Tibial nerve (tissue), 4 donors: ENCODE measurements around the gene ALDH1A3. TPM values are rescaled to one million over a fixed set of nuclear protein-coding genes. Genes with fewer than 3 reads are reported as not detected.

Experiments used
- DNase-seq, 2 donors: peaks; one replicate each; pipeline ENCODE4 v3.0.0-alpha.2; 2019; ENCODE audit warnings: low spot score in 2 of 2
- H3K27ac ChIP-seq, 4 donors: fragments of 200-600 bp; sonication (generic) in 3 of 4; one replicate each; pipeline ENCODE4 v1.5.1; 2017 to 2019; ENCODE audit warnings: mild to moderate bottlenecking in 1 of 4
- H3K27me3 ChIP-seq, 2 donors: fragments of 200-600 bp; sonication (generic) in 1 of 2; one replicate each; pipeline versions ENCODE4 v1.5.1 to v1.6.0; 2017 to 2019
- H3K36me3 ChIP-seq, 3 donors: fragments of 200-600 bp; sonication (generic); one replicate each; pipeline ENCODE4 v1.5.1; 2018 to 2019
- H3K4me1 ChIP-seq, 4 donors: fragments of 200-600 bp; sonication (generic) in 3 of 4; one replicate each; pipeline ENCODE4 v1.5.1; 2017 to 2019
- H3K4me3 ChIP-seq, 4 donors: fragments of 200-600 bp; sonication (generic) in 3 of 4; one replicate each; pipeline ENCODE4 v1.5.1; 2017 to 2019; ENCODE audit warnings: mild to moderate bottlenecking in 1 of 4, moderate library complexity in 1 of 4
- H3K9me3 ChIP-seq, 4 donors: fragments of 200-600 bp; sonication (generic) in 3 of 4; one replicate each; pipeline ENCODE4 v1.5.1; 2017 to 2019
- EP300 ChIP-seq, 2 donors: sonication (generic); formaldehyde crosslinking; IDR thresholded peaks; one replicate each; pipeline ENCODE4 v1.6.1; 2017; ENCODE audit warnings: antibody characterized with exemption in 2 of 2, mild to moderate bottlenecking in 1 of 2
- POLR2A ChIP-seq, 2 donors: fragments of 450-650 bp; IDR thresholded peaks; one replicate each; pipeline ENCODE4 v1.6.1; 2017; ENCODE audit warnings: antibody characterized with exemption in 2 of 2, mild to moderate bottlenecking in 2 of 2, moderate library complexity in 2 of 2
- whole genome bisulfite sequencing, 2 donors: methylation state at CpG; one replicate each; pipeline ENCODE4 v1.1.5; 2018; 5-methylcytosine and 5-hydroxymethylcytosine counted together
- total RNA-seq, 4 donors: library from RNA; depleted of rRNA; stranded (reverse); fragments of >200 nt; gene quantifications; one replicate each; pipeline ENCODE4 v1.1.0, GENCODE V29; 2016
- TF ChIP-seq, protein P1 (sequence below), 5 experiments: fragments of 200-600 bp in 3 of 5; fragments of 450-650 bp in 2 of 5; sonication (generic) in 3 of 5; IDR thresholded peaks; one replicate each; pipeline ENCODE4 v1.5.1; 2016 to 2019; ENCODE audit warnings: antibody characterized with exemption in 5 of 5, mild to moderate bottlenecking in 3 of 5, moderate library complexity in 2 of 5

The ALDH1A3 gene
- total RNA-seq, 4 donors from 2014 or later, result 30.6 to 69.6 (median 36.1) TPM

DNA sequence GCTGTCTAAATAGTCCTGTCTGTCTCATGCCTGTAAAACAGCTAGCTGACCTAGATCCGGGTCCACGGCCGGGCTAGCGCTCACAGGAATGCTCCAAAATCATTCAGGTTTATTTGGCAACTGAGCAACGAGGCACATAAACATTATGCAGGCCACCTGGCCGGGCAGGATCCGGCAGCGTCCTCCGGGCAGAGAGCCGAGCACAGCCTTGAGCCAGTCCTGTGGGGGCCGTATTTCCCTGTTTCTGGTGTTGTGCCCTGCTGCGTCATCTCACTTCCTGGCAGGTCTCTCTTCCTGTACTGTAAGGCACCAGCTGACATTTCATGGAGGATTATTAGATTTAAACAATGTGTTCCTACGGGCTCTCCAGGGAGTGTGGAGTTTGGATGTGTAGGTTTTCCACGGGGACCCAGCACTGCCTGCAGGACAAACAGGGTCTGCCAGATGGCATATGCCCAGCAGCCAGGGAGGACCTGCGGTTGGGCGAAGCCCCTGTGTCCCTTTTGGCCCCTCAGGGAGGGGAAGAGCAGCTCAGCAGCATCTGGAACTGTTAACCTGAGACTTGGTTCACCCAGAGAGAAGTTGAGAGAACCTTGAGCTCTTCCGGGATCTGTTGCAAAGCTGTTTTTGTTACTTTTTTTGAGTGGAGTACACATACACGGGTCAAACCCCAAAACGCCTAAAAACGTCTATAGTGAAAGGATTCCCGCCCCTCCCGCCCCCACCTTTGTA, 23.0 kb downstream of the ALDH1A3 start:
- WGBS, 2 donors, result 48 to 50% methylated on average over 22 of the region's 22 CpGs
- Histone ChIP-seq H3K4me1 (peaks cover 0 to 26% (median 5%) of the 10 kb centered on the region in 4 donors), H3K27ac (peak overlapping the region; percentile 39 to 78 (median 64)), H3K9me3 (no peaks in the 10 kb centered on the region), H3K4me3 (peak overlapping the region in 2 of 4 donors; percentile 20 to 37), H3K27me3 (no peaks in the 10 kb centered on the region), H3K36me3 (peaks cover 0 to 7% (median 0%) of the 10 kb centered on the region in 3 donors)
- DNase-seq, result peak; percentile 63 to 68
- TF ChIP-seq EP300 (IDR thresholded peaks at IDR 0.05), result peak; percentile 19 to 71
- TF ChIP-seq, protein P1, sequence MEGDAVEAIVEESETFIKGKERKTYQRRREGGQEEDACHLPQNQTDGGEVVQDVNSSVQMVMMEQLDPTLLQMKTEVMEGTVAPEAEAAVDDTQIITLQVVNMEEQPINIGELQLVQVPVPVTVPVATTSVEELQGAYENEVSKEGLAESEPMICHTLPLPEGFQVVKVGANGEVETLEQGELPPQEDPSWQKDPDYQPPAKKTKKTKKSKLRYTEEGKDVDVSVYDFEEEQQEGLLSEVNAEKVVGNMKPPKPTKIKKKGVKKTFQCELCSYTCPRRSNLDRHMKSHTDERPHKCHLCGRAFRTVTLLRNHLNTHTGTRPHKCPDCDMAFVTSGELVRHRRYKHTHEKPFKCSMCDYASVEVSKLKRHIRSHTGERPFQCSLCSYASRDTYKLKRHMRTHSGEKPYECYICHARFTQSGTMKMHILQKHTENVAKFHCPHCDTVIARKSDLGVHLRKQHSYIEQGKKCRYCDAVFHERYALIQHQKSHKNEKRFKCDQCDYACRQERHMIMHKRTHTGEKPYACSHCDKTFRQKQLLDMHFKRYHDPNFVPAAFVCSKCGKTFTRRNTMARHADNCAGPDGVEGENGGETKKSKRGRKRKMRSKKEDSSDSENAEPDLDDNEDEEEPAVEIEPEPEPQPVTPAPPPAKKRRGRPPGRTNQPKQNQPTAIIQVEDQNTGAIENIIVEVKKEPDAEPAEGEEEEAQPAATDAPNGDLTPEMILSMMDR (IDR thresholded peaks at IDR 0.05), result no peak

DNA sequence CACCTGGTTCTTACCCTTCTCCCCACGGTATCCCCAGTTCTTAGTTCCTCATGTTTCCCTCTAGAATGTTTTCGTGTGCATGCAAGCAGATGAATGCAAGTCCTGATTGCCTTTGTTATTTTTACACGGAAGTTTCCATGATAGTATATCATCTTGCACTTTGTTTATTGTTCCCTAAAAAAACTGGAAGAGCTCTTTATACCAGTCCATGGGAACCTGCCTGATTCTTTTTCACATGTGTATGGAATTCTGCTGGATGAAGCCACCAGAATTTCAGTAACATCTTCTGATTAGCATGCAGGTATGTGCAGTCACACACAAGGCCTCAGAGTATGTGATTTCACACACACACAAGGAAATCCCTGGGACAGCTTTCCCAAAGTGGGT, 23.5 kb downstream of the ALDH1A3 start:
- H3K4me3 ChIP-seq, result no peak overlapping the region
- H3K27me3 ChIP-seq, result no peaks in the 10 kb centered on the region
- 54 to 62% methylated on average over 3 of the region's 3 CpGs for WGBS, 2 donors
- H3K27ac ChIP-seq, result peak overlapping the region in 3 of 4 donors; percentile 60 to 78 (median 68)
- TF ChIP-seq, protein P1 (IDR thresholded peaks at IDR 0.05), result no peak
- TF ChIP-seq EP300 (IDR thresholded peaks at IDR 0.05) (no peak), POLR2A (IDR thresholded peaks at IDR 0.05) (no peak)
- H3K9me3 ChIP-seq, result no peaks in the 10 kb centered on the region
- H3K36me3 ChIP-seq, result peaks cover 0 to 5% (median 0%) of the 10 kb centered on the region in 3 donors
- H3K4me1 ChIP-seq, result peaks cover 0 to 26% (median 5%) of the 10 kb centered on the region in 4 donors
- DNase-seq, result no peak

DNA sequence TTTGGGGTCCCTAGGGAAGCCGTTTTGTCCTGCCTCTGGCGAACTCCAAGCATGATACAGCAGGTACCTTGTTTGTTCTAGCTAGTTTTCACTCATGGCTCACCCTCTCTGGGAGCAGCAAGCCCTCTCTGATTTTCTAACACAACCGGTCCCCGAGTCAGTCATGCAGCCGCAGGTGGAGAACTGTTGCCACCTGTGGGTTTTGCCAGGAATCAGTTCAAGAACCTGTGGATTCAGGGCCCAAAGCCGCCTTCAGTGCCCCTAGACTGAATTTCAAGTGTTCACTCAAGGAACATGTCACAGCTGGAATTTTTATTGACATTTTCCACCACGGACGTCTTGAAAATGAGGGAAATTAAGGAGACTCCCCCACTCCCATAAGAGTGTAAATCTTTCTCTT, 26.2 kb downstream of the ALDH1A3 start:
- peaks cover 0 to 19% (median 0%) of the 10 kb centered on the region in 3 donors for H3K36me3 ChIP-seq
- TF ChIP-seq, protein P1 (IDR thresholded peaks at IDR 0.05), result no peak
- TF ChIP-seq POLR2A (IDR thresholded peaks at IDR 0.05), result no peak
- DNase-seq, result no peak
- no peaks in the 10 kb centered on the region for H3K27me3 ChIP-seq
- no peaks in the 10 kb centered on the region for H3K9me3 ChIP-seq
- no peak overlapping the region for H3K4me3 ChIP-seq
- H3K27ac ChIP-seq, result no peak overlapping the region
- H3K4me1 ChIP-seq, result peaks cover 0 to 24% (median 5%) of the 10 kb centered on the region in 4 donors
- WGBS, 2 donors, result 71 to 78% methylated on average over 8 of the region's 8 CpGs

DNA sequence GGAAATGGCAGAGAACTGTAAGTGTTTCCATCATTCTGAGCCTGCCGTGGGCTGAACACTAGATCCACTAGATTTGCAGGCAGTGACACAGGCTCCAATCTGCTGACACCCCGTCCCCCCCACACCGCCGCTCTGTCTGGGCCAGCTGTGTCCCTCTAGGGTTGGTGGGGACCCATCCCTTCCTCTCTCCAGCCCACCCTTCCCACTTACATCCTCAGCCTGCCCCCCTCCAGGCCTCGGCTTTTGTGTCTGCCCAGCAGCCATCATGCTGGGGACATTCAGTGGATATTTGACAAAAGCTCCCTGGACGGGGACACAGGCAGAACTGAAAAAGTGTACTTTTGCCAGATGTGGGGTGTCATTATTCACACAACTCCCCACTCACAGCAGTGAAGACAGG, 28.8 kb downstream of the ALDH1A3 start:
- DNase-seq, result no peak
- peaks cover 0 to under 1% (median 0%) of the 10 kb centered on the region in 4 donors for H3K4me1 ChIP-seq
- no peak overlapping the region for H3K27ac ChIP-seq
- peaks cover 0 to 24% (median 0%) of the 10 kb centered on the region in 3 donors for H3K36me3 ChIP-seq
- 75 to 88% methylated on average over 6 of the region's 6 CpGs for WGBS, 2 donors
- H3K9me3 ChIP-seq, result no peaks in the 10 kb centered on the region
- H3K4me3 ChIP-seq, result no peak overlapping the region
- TF ChIP-seq EP300 (IDR thresholded peaks at IDR 0.05) (no peak), POLR2A (IDR thresholded peaks at IDR 0.05) (no peak)
- TF ChIP-seq, protein P1 (IDR thresholded peaks at IDR 0.05), result no peak
- H3K27me3 ChIP-seq, result no peaks in the 10 kb centered on the region

DNA sequence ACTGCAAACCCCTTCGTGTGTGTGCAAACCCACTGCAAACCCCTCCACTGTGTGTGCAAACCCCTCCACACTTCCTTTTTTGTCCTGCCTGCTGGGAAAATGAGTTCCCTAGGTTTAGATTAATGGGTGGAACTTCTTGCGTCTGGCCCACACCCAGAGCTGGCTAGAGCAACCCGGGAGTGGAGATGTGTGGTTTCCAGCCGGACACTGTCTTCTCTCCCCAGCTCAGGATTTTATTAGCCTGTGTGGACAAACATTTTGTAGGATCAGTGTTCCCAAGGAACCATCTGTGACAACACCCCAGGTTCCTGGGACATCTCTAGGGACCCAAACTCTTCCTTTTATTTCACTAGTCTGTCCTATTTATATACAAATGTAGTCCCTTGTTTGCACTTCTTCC, 29.9 kb downstream of the ALDH1A3 start:
- Histone ChIP-seq H3K36me3 (peaks cover 0 to 28% (median 0%) of the 10 kb centered on the region in 3 donors), H3K27ac (no peak overlapping the region), H3K4me3 (no peak overlapping the region), H3K27me3 (no peaks in the 10 kb centered on the region), H3K4me1 (peaks cover 0 to under 1% (median 0%) of the 10 kb centered on the region in 4 donors), H3K9me3 (no peaks in the 10 kb centered on the region)
- no peak for DNase-seq
- TF ChIP-seq EP300 (IDR thresholded peaks at IDR 0.05), result no peak
- TF ChIP-seq, protein P1 (IDR thresholded peaks at IDR 0.05), result no peak
- TF ChIP-seq POLR2A (IDR thresholded peaks at IDR 0.05), result no peak
- WGBS, 2 donors, result 69 to 80% methylated on average over 4 of the region's 4 CpGs
